Measurements from ENCODE around the gene LRCH1. TPM values are rescaled to one million over a fixed set of nuclear protein-coding genes. Genes with fewer than 3 reads are reported as not detected.

LRCH1 gene
- total and polyA plus RNA-seq, 2 of the 4 experiments (the other 2 are of a cell fraction) = 7.0 to 8.8 TPM

DNA sequence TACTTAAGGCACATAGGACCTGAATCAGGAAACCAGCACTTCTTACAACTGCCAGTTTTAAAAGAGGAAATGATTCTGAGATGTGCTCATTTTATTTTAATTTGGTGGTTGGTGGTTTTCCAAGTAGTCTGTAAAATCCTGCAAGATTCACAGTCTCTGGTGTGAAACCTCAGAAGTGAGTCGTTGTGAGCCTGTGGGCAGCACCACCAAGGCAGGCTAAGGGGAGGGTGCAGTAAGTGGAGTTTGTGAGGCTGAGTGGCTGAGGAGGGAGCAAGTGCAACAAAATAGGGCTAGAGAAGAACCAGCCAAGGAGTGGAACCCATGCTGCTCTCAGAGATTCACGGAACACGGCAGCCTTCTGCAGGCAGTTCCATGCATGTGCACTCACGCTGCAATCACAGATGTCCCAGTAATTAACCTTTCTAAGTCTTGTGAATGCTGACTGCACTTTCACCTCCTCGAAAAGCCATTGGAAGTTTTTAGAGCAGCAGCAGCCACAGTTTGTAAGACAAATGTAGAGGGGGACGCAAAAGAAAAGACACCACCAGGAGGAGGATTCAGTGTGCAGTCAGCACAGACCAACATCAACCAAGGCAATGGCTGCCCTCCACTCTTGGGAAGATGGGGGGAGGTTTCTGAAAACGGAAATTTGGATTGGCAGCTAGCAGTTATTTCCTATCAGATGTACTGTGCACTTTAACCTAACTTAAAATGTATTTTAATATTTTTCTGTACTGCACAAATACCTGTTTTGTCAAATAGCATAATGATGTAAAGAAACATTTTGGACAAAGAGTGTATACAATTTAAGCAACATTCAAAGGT, 199.1 kb downstream of the LRCH1 start:
- no peak overlapping the region for H3K4me3 ChIP-seq (ENCODE audit: insufficient read depth, low read depth, low read length)
- no peak overlapping the region for H4K8ac ChIP-seq (ENCODE audit: low read depth in 2 of 2, low read length in 2 of 2)
- no peak overlapping the region for H2BK5ac ChIP-seq (ENCODE audit: low read depth, low read length, poor library complexity, severe bottlenecking)
- no peaks in the 10 kb centered on the region for H4K20me1 ChIP-seq (ENCODE audit: insufficient read depth, low read length)
- H3K9me3 ChIP-seq (ENCODE audit: control insufficient read depth, insufficient read depth, low read length) = no peaks in the 10 kb centered on the region
- peaks cover 20% of the 10 kb centered on the region for H3K36me3 ChIP-seq (ENCODE audit: control insufficient read depth, insufficient read depth, low read length)
- CTCF ChIA-PET = no interaction called here
- intact Hi-C loops (cut with micrococcal nuclease) (no loop called here), in situ Hi-C loops (cut with MboI; ENCODE audit: low sequenced_read_pairs) (no loop called here), dilution Hi-C loops (cut with HindIII; ENCODE audit: low sequenced_read_pairs, unreplicated experiment) (no loop called here)
- no peaks in the 10 kb centered on the region for H3K27me3 ChIP-seq (ENCODE audit: control insufficient read depth, insufficient read depth, low read length)
- DNase-seq (peak; percentile 45), ATAC-seq (ENCODE audit: low read depth) (no peak; the same call in 1 of the 2 replicates)
- peaks cover 4% of the 10 kb centered on the region; the same call in 1 of the 2 replicates for H3K9me1 ChIP-seq (ENCODE audit: insufficient read depth, low read length)
- POLR2A ChIA-PET (ENCODE audit: unreplicated experiment) = no interaction called here
- no peak overlapping the region for H3K23ac ChIP-seq (ENCODE audit: low read depth, low read length)
- no peaks in the 10 kb centered on the region; the same call in 1 of the 2 replicates for H3K4me1 ChIP-seq (ENCODE audit: control insufficient read depth, insufficient read depth, low read length)
- H2AK5ac ChIP-seq (ENCODE audit: low read depth, low read length) = no peak overlapping the region
- H3K27ac ChIP-seq (ENCODE audit: insufficient read depth, low read length) = no peak overlapping the region
- no peak overlapping the region for H2AK9ac ChIP-seq (replicated peaks; ENCODE audit: low read depth, low read length, poor library complexity)
- H4K5ac ChIP-seq (ENCODE audit: low read depth, low read length) = no peak overlapping the region
- H3K4ac ChIP-seq (ENCODE audit: low read depth, low read length) = no peak overlapping the region
- no peak overlapping the region for H3K9ac ChIP-seq (ENCODE audit: low read depth, low read length)
- no peak overlapping the region for H2BK20ac ChIP-seq (ENCODE audit: low read depth, low read length)
- H4K91ac ChIP-seq (ENCODE audit: insufficient read depth, low read depth, low read length) = no peak overlapping the region
- no peak overlapping the region for H2BK15ac ChIP-seq (ENCODE audit: low read depth, low read length)
- WGBS, 2 experiments (ENCODE audit: extremely low coverage in 2 of 2, insufficient read length in 1 of 2) = 82% methylated on average over 4 of the region's 7 CpGs; no CpG with 5 or more reads in 1 of the 2 experiments
- H3K14ac ChIP-seq (replicated peaks; ENCODE audit: low read depth, low read length) = no peak overlapping the region
- H3K56ac ChIP-seq (ENCODE audit: extremely low read depth, insufficient read depth, low read length) = no peak overlapping the region
- H3K79me1 ChIP-seq (ENCODE audit: low read depth in 1 of 2, low read length in 2 of 2) = no peaks in the 10 kb centered on the region
- H2AFZ ChIP-seq (replicated peaks; ENCODE audit: low read length, poor library complexity) = no peak overlapping the region
- no peak overlapping the region for H3K4me2 ChIP-seq (ENCODE audit: low read depth, low read length)
- no peak overlapping the region for H2BK120ac ChIP-seq (ENCODE audit: low read depth, low read length)
- H3K18ac ChIP-seq (ENCODE audit: low read depth, low read length) = no peak overlapping the region
- BruUV-seq (replicated peaks) = no TSS peak
- TF ChIP-seq RCOR1 (IDR thresholded peaks at IDR 0.05; ENCODE audit: insufficient replicate concordance, low read length) (no peak), MAZ (IDR thresholded peaks at IDR 0.05; ENCODE audit: borderline replicate concordance, low read depth, low read length) (no peak), CTCF (conservative IDR thresholded peaks at IDR 0.05; ENCODE audit: low read depth, low read length) (no peak), MXI1 (IDR thresholded peaks at IDR 0.05; ENCODE audit: borderline replicate concordance, low read depth, low read length) (no peak), RFX5 (IDR thresholded peaks at IDR 0.05; ENCODE audit: low read depth, low read length) (no peak), RAD21 (IDR thresholded peaks at IDR 0.05; ENCODE audit: low read length) (no peak), MAFK (IDR thresholded peaks at IDR 0.05; ENCODE audit: low read depth, low read length) (no peak), CEBPB (IDR thresholded peaks at IDR 0.05; ENCODE audit: low read depth, low read length) (no peak), FOS (IDR thresholded peaks at IDR 0.05; ENCODE audit: low read depth, low read length) (no peak), BHLHE40 (IDR thresholded peaks at IDR 0.05; ENCODE audit: low read depth, low read length) (no peak), CHD1 (IDR thresholded peaks at IDR 0.05; ENCODE audit: low read depth, low read length) (no peak), SMC3 (IDR thresholded peaks at IDR 0.05; ENCODE audit: low read depth, low read length) (no peak), ELK1 (IDR thresholded peaks at IDR 0.05; ENCODE audit: borderline replicate concordance, low read depth, low read length) (no peak), POLR2A (IDR thresholded peaks at IDR 0.05; ENCODE audit: low read depth, low read length) (no peak)
- TF ChIP-seq, protein P1, sequence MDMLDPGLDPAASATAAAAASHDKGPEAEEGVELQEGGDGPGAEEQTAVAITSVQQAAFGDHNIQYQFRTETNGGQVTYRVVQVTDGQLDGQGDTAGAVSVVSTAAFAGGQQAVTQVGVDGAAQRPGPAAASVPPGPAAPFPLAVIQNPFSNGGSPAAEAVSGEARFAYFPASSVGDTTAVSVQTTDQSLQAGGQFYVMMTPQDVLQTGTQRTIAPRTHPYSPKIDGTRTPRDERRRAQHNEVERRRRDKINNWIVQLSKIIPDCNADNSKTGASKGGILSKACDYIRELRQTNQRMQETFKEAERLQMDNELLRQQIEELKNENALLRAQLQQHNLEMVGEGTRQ (IDR thresholded peaks at IDR 0.05; ENCODE audit: low read depth, low read length) = no peak
